ENCODE measurements around the gene NPAS3. TPM values are rescaled to one million over a fixed set of nuclear protein-coding genes. Genes with fewer than 3 reads are reported as not detected.

NPAS3 gene
- total RNA-seq, 1 donor from 2014 or later, result 4.9 TPM

DNA sequence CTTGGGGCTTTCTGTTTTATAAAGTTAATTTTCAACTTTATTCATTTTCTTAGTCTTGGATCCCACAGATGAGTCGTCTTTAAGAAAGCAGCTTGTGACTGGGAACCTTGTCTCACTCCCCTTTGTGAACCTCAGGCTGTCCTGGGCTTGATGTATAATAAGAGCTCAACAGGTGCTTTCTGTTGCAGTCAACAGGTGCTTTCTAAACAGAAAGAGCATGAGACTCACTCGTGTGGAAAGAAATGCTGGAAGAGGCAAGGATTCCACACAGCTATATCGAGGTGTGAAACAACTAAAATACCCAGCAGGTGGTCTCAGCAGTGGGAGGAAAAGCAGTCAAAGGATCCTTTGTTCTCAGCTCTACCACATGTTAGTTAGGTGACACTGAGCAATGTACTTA is 613.3 kb downstream of the NPAS3 start:
- intact Hi-C loops (cut with DNase I), result no loop called here
- DNase-seq (ENCODE audit: low spot score), result no peak

DNA sequence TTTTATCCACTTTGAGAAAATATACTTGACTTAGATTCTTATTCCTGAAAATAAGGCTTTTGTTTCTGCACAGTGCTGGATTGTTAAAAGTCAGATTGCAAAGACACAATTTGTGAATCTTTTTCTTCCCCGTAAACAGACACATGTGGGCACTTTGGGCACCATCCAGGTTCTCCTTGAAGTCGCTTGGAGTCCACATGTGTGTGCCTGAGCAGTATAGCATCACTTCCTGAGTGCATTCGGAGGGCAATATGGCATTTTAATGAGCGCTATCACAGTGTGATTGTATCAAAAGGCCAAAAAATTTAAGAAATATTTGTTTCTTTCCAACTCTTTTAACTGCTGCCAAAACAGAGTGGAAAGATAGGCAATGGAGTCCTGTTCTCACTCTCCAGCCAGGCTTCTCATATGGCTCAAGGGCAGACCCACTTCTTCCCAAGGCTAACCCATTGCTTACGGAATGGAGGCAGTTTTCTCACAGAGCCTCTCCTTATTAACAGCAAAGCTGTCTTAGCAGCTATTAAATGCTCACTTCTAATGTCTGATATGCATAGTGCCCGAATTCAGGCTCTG is 615.1 kb downstream of the NPAS3 start:
- intact Hi-C loops (cut with DNase I), result no loop called here
- no peak for DNase-seq (ENCODE audit: low spot score)

DNA sequence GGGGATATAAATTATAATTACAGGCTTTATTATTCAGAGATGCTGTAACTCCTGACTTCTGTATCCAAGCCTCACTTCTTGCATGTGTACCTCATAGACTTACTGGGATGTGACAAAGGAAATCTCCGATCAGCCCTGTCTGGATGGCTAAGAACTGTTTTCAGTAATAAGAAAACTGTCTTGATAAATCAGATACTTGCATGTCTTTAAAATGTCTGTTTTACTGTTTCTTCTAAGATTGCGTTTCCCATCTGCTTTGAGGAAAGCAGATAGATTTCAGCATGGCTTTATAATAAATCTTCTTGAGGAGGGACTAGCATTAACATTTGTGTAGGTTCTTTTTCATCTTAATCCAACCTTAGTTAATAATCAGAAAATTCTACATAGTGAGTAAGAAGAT is 616.3 kb downstream of the NPAS3 start:
- DNase-seq (ENCODE audit: low spot score), result no peak
- intact Hi-C loops (cut with DNase I), result no loop called here

DNA sequence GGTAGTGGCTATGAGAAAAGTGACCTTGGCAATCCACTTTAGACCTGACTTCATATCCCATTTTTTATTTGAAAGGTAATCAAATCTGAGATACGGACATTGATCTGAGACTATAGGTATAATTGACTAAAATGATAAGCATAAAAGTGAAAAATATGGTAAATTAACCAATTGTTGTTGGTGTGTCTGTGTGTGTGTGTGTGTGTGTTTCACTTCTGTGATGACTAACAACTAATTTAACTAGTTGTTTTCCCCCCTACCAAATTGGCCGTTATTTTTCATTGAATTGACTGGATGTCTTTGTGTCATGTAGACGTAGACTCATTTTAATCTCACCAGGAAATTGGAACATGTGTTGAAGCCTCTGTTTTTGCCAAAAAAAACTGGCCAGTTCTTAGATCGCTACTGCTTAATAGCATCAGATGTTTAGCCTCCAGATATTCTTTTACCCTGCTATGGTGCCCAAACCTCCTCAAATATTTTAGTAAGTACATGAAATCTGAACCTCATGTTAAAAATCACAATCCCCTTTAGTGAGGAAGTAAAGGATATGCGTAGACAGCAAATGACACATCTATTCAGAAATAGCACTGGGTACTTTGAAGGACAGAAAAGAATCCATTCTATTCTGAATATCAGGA is 617.2 kb downstream of the NPAS3 start:
- no peak for DNase-seq (ENCODE audit: low spot score)
- intact Hi-C loops (cut with DNase I), result no loop called here

DNA sequence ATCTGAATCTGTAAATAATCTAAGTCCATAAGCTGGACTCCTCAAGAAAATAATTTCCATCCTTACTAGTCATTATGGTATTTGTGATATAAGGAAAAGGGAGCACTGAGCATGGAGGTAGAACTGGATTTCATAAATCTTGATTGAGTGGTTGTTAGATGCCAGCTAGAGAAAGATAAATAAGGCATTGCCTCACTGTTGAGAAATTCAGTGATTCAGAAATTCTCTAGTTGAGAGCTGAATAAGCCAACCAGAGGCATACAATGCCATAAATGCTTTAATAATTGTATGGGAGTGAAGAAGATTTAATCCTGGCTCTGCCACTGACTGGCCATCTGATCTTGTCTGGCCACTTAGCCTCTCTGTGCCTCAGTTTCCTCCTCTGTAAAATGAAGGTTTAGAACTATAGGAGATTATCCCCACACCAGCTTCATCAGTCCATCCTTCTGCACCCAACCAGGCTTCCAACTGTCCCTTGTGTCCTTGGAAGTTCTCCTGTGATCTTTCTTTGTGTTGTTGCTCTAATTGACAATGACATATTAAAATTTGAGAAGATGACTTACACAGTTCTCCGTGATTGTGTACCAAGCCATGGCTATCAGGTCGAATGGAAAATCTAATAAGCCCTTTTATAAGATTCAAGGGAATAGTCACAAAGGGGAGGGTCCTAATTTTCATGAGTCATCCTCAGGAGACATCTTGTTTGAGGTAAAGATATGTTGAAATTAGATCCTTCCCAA is 617.9 kb downstream of the NPAS3 start:
- intact Hi-C loops (cut with DNase I), result no loop called here
- DNase-seq (ENCODE audit: low spot score), result no peak

DNA sequence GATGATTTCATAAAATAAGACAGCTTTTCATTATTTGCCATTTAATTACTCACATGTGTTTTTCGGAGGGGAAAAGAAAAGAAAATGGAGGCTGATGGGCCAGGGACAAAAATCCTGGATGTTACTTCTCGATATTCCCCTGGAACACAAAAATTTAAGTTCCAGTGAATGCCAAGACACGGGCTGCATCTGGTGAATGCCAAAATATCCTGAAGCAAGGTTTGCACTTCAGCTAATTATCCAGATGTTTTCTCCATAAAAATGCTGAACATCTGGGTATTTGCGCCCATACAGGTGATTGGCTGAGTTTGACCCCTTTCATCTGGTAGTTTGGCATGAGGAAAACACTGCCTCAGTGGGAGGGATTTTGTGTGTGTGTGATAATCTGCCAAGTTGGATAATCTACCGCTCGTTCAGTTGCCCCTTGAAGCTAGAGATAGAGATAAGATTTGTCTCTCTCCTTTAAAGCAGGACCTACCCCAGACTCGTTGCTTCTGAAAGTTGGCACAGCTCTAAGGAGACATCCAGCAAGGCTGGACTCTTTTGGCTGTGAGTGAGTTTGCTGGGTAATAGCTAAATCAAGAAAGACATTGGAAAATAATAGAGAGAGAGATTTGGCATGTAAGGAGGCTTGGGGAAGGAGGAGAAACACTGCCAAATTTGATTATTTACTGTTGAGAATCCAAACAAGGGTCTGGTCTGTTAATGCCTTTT is 622.2 kb downstream of the NPAS3 start:
- intact Hi-C loops (cut with DNase I), result no loop called here
- DNase-seq (ENCODE audit: low spot score), result no peak

DNA sequence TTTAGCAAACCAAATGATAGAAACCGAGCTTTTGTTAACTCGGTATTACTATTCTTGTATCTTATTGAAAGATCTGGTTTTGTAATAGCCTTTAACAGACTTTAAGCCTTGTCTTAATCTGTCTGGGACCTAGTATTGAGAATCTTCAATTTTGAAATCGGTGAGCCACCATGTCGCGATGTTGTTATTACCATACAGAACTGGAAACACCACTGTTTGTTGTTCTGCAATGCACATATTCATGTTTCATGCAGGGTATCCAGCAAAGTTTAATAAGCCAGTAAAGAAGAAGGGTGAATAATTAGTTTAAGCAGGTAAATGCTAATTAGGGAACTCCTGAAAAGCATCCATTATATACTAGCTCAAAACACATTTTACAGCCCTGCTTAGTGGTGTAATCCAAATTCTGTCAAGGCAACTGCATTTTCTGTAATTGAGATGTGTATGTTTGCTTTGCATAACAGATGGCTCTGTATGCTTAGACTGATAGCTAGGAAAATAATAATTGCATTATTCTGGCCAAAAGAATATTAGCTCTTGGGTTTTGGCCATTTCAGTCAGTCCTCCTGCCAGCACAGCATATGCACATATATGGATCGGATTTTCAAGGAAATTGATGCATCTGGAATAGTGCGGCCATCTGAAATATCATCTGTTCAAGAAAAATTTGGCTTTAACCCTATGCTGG is 623.0 kb downstream of the NPAS3 start:
- intact Hi-C loops (cut with DNase I), result no loop called here
- no peak for DNase-seq (ENCODE audit: low spot score)

DNA sequence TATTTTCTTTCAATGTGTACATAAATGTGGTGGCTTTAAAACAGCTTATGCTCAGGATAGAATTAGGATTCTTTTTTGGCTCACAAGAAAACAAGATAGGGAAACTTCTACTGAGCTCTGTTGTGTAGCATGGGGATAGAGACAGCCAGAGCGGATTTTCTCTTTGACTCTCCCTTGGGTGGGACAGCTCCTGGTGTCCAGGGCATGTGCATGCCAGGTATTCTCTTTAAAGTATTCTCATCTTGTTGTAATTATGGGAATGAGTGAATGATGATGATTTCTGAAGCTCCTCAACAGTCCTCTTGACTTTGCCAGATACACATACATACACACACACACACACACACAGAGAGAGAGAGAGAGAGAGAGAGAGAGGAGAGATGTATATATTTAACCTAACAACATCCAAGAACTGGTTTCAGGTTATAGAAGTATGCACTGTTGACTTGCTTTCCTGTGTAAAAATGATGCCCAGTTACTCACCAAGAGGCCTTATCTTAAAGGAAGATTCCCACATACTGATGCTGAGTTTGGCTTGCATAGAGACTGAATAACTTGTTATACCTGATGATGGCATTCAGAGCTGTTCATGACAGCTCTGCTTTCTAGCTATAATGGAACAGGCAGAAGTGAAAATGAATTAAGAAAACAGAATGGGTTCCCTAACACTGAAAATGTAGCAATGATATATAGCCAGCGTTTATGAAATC is 624.7 kb downstream of the NPAS3 start:
- no peak for DNase-seq (ENCODE audit: low spot score)
- intact Hi-C loops (cut with DNase I), result no loop called here

DNA sequence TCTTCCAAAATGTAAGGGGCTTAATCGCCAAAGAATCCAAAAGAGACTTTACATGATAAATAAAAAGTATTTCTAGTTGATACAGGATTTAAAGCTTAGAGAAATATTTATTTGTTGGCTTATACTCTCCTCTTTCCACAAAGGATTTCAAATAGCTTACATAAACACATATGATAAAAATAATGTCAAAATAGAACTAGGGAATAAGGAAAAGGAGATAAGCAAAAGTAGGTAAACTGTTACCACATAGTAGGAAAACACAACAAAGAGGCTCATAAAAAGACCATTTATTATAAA is 625.2 kb downstream of the NPAS3 start:
- intact Hi-C loops (cut with DNase I), result no loop called here
- no peak for DNase-seq (ENCODE audit: low spot score)

DNA sequence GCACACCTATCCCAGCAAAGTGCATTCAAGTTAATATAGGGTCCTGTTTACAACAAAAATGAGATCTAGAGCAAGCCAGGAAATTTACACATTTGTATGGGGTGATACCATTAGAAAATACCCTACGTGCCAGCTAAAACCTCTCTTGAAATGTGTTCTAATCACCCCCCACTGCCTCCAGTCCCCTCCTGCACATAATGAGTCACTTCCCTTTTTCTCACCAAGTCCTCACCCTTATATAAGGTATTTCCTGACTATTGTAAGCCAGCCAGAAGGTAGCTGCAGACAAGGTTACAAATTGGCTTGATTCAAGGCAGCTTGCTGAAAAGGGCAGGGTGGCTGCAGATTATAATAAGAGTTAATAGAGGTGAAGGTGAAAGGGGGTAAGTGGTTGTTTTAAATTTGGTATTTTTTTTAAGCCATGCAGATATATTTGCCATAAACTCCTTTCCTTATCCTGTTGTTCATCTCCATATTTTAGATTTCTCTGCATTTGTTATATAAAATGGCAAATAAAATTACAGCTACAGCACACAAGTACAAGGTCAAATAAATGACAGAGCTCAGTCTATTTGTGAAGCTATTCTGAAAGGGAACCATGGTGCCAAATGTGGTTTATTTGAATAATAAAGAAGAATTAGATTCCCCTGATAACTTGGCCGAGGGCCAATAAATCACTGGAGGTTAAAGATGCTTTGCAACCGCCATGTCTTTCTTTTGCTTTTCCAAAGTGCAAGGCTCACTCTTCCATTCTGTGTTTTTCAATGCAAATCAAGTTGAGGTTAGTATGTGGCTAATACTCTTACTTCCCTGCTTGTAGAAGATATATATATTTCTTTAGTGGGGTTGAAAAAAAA is 626.3 kb downstream of the NPAS3 start:
- intact Hi-C loops (cut with DNase I), result no loop called here
- no peak for DNase-seq (ENCODE audit: low spot score)

DNA sequence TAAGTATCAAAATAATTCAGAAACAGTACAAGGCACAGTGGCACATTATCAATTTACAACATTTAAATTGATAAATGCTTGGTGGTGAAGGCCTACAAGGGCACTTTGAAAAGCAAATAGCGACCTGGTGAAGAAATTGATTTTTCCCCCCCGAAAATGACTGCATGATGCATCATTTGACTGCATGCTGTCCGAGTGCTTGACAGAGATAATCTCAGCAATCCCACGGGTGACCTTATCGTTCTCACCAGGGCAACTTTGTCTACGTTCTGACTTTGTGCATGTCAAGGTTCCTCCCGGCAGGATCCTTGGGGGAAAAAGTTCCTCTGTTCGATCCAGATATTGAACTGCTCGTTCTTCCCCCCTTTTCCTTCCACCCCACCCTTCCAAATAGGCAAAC is 627.4 kb downstream of the NPAS3 start:
- DNase-seq (ENCODE audit: low spot score), result no peak
- intact Hi-C loops (cut with DNase I), result no loop called here

DNA sequence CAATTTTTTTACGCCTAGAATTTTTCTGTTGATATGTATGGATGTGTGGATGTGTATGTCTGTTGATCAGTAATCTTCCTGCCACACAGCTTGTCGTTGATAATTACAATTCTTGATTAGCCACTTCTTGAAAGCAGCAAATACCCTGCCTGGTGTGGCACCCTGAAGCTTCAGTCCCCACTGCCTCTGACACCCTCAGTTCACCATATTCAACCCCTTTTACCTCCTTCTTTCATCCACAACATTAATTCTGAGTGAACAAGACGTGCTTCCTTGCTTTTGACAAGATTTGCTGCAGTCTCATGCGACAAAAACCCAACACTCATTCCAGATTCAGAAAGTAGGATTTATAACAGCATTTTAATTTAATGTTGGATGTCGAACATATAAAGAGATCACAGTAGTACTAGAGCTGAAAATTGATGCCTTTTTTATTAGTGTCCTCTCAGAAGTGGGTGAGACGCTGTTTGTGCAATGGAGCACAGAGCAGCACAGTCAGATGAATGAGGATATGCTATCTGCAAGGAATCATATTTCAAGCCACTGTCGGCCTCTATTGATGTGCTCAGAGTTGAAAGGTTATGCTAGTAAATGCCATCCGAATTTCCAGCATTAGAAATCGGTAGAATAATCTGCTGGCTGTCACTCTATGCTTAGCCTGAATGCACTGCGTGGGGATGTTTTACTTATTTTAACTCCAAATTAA is 628.5 kb downstream of the NPAS3 start:
- no peak for DNase-seq (ENCODE audit: low spot score)
- intact Hi-C loops (cut with DNase I), result no loop called here

DNA sequence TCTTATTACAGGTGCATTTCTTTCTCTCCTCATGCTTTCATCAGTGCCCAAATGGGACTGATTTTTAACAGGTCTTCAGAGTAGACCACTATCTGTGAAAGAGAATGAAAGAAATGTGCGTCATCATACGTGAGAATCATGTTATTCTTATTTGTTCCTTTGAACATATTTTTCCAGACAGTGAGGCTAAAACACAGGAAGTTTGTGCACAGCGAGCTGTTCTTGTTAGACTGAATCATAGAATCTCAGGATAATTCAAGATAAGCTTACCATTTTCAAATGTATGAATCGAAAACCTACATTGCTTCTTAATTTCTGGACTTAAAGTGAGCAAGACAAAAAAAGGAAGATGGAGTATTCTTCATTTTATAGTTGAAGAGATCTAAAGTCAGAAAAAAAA is 629.1 kb downstream of the NPAS3 start:
- intact Hi-C loops (cut with DNase I), result no loop called here
- DNase-seq (ENCODE audit: low spot score), result no peak

DNA sequence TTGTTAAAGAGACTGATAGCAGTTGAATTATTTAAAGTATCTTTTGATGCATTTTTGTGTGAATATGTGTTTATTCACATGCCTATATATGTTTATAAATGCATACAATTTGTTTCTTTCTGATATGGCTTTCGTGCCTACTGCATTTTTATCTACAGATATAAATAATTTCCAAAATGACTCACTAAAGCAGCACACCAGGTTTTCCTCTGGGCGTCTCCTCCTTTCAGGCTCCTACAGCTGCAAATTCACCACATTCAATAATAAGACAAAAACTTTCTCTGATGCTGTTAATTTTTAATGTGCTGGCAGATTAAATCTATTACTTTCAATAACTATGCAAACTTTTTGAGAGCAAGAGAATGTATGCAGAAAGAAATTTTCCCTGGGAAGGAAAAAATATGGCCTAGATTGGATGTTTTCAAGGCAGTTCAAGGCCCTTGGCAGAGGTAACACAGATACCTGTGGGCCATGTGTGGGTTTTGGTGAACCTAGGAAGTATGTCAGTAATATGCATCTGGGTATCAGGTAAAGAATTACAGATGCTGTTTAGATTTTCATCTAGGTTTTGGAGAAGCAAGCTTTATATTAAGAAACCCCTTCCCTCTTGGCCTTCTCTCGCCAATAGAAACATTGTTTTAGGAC is 630.4 kb downstream of the NPAS3 start:
- no peak for DNase-seq (ENCODE audit: low spot score)
- intact Hi-C loops (cut with DNase I), result no loop called here

DNA sequence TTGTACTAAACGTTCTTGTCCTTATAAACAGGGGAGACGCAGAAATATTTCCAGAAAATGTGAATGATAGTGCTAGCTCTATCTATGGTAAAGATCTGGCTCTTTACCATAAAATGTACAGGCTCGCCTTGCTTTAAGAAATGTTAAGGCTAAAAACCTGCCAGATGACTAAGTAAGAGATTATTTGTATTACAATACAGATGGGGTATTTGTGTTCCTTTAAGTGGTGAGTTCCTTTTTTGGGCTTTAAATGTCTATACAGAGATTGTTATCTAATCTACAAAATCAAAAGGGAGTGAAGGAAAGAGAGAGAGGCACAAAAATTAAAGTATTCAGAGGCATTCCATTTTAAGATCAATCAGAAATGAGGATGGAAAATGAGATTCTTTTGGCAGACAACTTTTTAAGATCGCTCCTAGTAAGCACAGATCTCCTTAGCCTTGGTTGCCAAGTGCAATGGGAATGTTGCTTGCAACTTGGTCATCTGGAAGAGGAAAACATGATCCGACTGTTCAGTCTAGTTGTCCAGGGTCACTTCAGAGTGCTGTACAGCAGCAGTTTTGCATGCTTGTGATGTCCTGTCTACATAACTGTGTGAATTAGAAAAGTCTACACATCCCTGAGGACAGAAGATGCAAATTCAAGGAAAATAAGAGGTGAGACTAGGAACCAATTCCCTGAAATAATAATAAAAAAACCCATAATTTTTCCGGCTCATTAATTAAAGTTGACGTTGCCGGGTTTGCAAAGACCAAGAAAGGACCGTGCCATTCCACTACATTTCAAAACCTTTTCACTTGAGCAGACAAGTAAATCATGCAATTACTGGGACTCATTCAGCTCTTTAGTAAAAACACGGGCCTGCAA is 631.4 kb downstream of the NPAS3 start:
- intact Hi-C loops (cut with DNase I), result no loop called here
- DNase-seq (ENCODE audit: low spot score), result no peak

DNA sequence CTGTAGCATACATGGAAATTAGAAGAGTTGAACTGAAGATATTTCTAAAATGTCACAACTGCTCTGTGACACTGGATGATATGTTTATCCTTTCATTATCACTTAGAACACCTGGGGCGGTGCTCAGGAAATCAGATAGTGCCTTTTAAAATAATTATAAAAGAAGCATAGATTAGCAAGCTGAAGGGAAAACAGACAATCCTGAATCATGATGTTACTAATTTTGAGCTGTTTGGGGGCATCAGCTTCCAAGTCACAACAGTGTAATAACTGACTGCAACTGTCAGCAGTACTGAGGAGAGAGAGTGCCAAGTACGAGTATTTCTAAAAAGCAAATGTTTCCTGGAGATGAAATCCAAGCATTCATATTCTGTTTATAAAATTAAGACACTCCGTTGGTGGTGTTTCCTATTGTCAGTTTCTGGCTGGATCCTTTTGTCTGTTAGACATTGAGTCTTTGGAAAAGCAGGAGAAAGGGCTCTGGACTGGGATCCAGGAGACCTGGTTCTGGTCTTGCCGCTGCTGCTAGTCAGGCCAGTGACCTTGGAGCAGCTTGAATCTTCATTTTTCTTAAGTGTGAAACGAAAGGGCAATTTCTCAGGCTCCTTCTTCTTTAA is 632.1 kb downstream of the NPAS3 start:
- no peak for DNase-seq (ENCODE audit: low spot score)
- intact Hi-C loops (cut with DNase I), result no loop called here
